Cardiac muscle cell (in vitro differentiated cells and primary cell): ENCODE data around the gene HADHB. TPM values are rescaled to one million over a fixed set of nuclear protein-coding genes. Genes with fewer than 3 reads are reported as not detected.
"Not testable (repeated sequence)": the region's sequence is repeated elsewhere in the genome, so short reads cannot be mapped to it uniquely, and the experiment has no call there.

Source experiments
- DNase-seq, 2 donors: peaks; one replicate each; pipeline versions ENCODE4 v3.0.0 to v3.0.0-alpha.2; 2010 to 2017; ENCODE audit warnings: low read depth in 1 of 2, low spot score in 1 of 2
- H3K27ac ChIP-seq: fragments of 200-600 bp; sonication (generic); 2 replicates; pipeline ENCODE4 v1.5.1; 2016
- H3K27me3 ChIP-seq: fragments of 200-600 bp; sonication (generic); 2 replicates; pipeline ENCODE4 v1.6.0; 2016; ENCODE audit warnings: control low read depth
- H3K36me3 ChIP-seq: fragments of 200-600 bp; sonication (generic); 2 replicates; pipeline ENCODE4 v1.5.1; 2016; ENCODE audit warnings: control low read depth
- H3K4me1 ChIP-seq: fragments of 200-600 bp; sonication (generic); 2 replicates; pipeline ENCODE4 v1.8.1; 2017; ENCODE audit warnings: low read depth, mild to moderate bottlenecking, mixed run types
- H3K4me3 ChIP-seq: fragments of 200-600 bp; sonication (generic); 2 replicates; pipeline ENCODE4 v1.5.1; 2016; ENCODE audit warnings: mild to moderate bottlenecking
- H3K9me3 ChIP-seq: fragments of 200-600 bp; sonication (generic); 2 replicates; pipeline ENCODE4 v1.5.1; 2017; ENCODE audit warnings: low read depth, mild to moderate bottlenecking, control low read depth
- polyA plus RNA-seq: library from polyadenylated mRNA; unstranded; fragments of >200 nt; fragmentation: Nextera tagmentation; extraction: Ambion mirVana; gene quantifications from 2 replicates; pipeline ENCODE4 v1.2.1, GENCODE V29; 2016
- total RNA-seq: library from RNA; depleted of rRNA; stranded (reverse); fragments of >200 nt; gene quantifications from 2 replicates; pipeline ENCODE4 v1.2.3, GENCODE V29; 2016
- TF ChIP-seq, protein P1 (sequence below): IDR thresholded peaks from 2 replicates; pipeline ENCODE4 v1.5.1; 2012; ENCODE audit warnings: low read depth, mild to moderate bottlenecking, low read length

Gene HADHB
- total and polyA plus RNA-seq, 2 experiments from 2014 or later: 108 to 229 TPM

DNA sequence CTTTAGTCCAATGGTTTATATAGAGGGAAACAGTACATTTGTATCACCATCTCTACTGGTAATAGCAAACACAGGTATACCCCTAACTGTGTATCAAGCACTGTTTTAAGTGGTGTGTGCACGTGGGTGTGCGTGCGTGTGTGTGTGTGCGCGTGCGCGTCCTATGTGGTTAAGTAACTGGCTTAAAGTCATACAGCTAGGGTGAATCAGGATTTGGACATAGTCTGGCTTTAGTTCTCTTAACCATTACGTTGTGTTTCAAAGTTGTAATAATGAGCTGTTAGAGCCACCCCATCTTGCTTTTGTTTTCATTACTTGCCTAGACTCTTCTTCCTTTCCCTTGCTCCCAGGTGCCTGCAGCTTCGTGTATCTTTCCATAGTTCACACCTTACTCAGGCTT lies 2.1 kb downstream of the HADHB start:
- TF ChIP-seq, protein P1, sequence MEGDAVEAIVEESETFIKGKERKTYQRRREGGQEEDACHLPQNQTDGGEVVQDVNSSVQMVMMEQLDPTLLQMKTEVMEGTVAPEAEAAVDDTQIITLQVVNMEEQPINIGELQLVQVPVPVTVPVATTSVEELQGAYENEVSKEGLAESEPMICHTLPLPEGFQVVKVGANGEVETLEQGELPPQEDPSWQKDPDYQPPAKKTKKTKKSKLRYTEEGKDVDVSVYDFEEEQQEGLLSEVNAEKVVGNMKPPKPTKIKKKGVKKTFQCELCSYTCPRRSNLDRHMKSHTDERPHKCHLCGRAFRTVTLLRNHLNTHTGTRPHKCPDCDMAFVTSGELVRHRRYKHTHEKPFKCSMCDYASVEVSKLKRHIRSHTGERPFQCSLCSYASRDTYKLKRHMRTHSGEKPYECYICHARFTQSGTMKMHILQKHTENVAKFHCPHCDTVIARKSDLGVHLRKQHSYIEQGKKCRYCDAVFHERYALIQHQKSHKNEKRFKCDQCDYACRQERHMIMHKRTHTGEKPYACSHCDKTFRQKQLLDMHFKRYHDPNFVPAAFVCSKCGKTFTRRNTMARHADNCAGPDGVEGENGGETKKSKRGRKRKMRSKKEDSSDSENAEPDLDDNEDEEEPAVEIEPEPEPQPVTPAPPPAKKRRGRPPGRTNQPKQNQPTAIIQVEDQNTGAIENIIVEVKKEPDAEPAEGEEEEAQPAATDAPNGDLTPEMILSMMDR: no peak
- H3K4me1 ChIP-seq: peaks cover 20% of the 10 kb centered on the region
- H3K4me3 ChIP-seq: no peak overlapping the region
- peak in 1 of 2 donors; percentile 17 for DNase-seq
- H3K27me3 ChIP-seq: no peaks in the 10 kb centered on the region
- peak overlapping the region; percentile 99 for H3K27ac ChIP-seq
- H3K9me3 ChIP-seq: no peaks in the 10 kb centered on the region
- H3K36me3 ChIP-seq: no peaks in the 10 kb centered on the region

DNA sequence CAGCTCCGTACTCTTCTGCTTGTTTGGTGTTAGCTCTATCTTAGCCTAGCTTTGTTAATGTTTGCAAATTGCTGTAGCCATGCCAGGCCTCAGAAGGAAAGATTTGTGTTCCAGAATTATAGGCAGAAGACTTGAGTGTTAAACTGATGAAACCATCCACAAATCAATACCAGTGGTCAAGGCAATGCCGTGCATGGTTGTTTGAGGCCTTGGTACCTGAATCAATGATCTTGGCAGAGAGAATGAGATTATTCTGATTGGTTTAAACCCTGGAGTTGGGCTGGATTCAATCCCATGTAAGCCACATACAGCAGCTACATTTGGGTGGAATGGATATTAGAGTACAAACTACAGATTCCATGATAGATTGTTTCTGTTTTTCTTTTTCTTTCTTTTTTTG lies 4.9 kb downstream of the HADHB start:
- Histone ChIP-seq H3K9me3 (no peaks in the 10 kb centered on the region), H3K27me3 (no peaks in the 10 kb centered on the region), H3K36me3 (no peaks in the 10 kb centered on the region), H3K4me3 (no peak overlapping the region), H3K4me1 (peaks cover 13% of the 10 kb centered on the region), H3K27ac (no peak overlapping the region)
- TF ChIP-seq, protein P1: no peak
- no peak for DNase-seq

GRCh38 chr2:26251893-26252292 lies 7.2 kb downstream of the HADHB start:
- Histone ChIP-seq H3K27ac (no peak overlapping the region), H3K36me3 (no peaks in the 10 kb centered on the region), H3K9me3 (no peaks in the 10 kb centered on the region), H3K4me1 (peaks cover 5% of the 10 kb centered on the region), H3K4me3 (no peak overlapping the region), H3K27me3 (no peaks in the 10 kb centered on the region)
- TF ChIP-seq, protein P1: no peak
- peak; percentile 20 to 43 for DNase-seq

GRCh38 chr2:26255759-26256384 lies 11.1 kb downstream of the HADHB start:
- peaks cover 6% of the 10 kb centered on the region for H3K36me3 ChIP-seq
- H3K4me3 ChIP-seq: no peak overlapping the region
- peaks cover 5% of the 10 kb centered on the region for H3K4me1 ChIP-seq
- no peaks in the 10 kb centered on the region for H3K27me3 ChIP-seq
- H3K9me3 ChIP-seq: no peaks in the 10 kb centered on the region
- H3K27ac ChIP-seq: no peak overlapping the region
- no peak for DNase-seq
- TF ChIP-seq, protein P1: no peak

GRCh38 chr2:26258836-26259235 lies 14.1 kb downstream of the HADHB start:
- H3K27me3 ChIP-seq, DNase-seq, H3K4me3 ChIP-seq, H3K9me3 ChIP-seq, H3K27ac ChIP-seq, H3K4me1 ChIP-seq: not testable (repeated sequence)
- peaks cover 16% of the 10 kb centered on the region for H3K36me3 ChIP-seq

- TF ChIP-seq, protein P1: no peak
Observed at GRCh38 chr2:26268213-26268612, 23.5 kb downstream of the HADHB start.

DNA sequence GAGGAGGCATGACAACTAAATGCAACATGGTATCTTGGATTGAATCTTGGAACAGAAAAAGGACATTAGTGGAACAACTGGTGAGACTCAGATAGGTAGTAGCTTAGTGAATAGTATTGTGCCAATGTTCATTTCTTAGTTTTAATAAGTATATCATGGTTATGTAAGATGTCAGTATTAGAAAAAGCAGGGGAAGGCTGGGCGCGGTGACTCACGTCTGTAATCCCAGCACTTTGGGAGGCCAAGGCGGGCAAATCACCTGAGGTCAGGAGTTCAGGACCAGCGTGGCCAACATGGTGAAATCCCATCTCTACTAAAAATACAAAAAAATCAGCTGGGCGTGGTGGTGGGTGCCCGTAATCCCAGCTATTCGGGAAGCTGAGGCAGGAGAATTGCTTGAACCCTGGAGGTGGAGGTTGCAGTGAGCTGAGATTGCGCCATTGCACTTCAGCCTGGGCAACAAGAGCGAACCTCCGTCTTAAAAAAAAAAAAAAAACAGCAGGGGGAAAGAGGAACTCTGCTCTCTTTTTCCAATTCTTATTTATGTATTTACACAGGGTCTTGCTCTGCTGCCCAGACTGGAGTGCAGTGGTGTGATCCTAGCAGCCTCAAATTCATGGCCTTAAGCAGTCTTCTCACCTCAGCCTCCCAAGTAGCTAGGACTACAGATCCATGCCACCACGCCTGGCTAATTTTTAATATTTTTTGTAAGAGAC lies 24.1 kb downstream of the HADHB start:
- H3K4me3 ChIP-seq, DNase-seq, H3K9me3 ChIP-seq, H3K36me3 ChIP-seq, H3K27me3 ChIP-seq: not testable (repeated sequence)
- Histone ChIP-seq H3K4me1 (peaks cover 11% of the 10 kb centered on the region), H3K27ac (peak overlapping the region; percentile 52)

More at GRCh38 chr2:26268213-26268612, 23.5 kb downstream of the HADHB start:
- peak; percentile 4 to 73 for DNase-seq
- Histone ChIP-seq H3K27ac (peak overlapping the region; percentile 52), H3K36me3 (peaks cover 10% of the 10 kb centered on the region), H3K4me3 (no peak overlapping the region), H3K4me1 (peaks cover 11% of the 10 kb centered on the region), H3K27me3 (no peaks in the 10 kb centered on the region), H3K9me3 (no peaks in the 10 kb centered on the region)
